Skeletal muscle tissue (tissue), 4 donors: Measurements from ENCODE around the gene TM4SF4. TPM values are rescaled to one million over a fixed set of nuclear protein-coding genes. Genes with fewer than 3 reads are reported as not detected.

ENCODE experiments used
- H3K27ac ChIP-seq: one replicate; pipeline ENCODE4 v1.7.0; 2013; ENCODE audit warnings: mild to moderate bottlenecking, low read depth, low read length, inconsistent platforms
- H3K27me3 ChIP-seq, 3 donors: one replicate each; pipeline ENCODE4 v1.7.0; 2013; ENCODE audit warnings: low read length in 3 of 3; ENCODE audit not compliant: control insufficient read depth in 3 of 3, insufficient read depth in 3 of 3
- H3K36me3 ChIP-seq, 3 donors: one replicate each; pipeline ENCODE4 v1.7.0; 2013; ENCODE audit warnings: low read length in 3 of 3; ENCODE audit not compliant: control insufficient read depth in 3 of 3, insufficient read depth in 3 of 3
- H3K4me1 ChIP-seq, 3 donors: one replicate each; pipeline ENCODE4 v1.7.0; 2013; ENCODE audit warnings: low read length in 3 of 3, mild to moderate bottlenecking in 3 of 3; ENCODE audit not compliant: control insufficient read depth in 3 of 3, insufficient read depth in 3 of 3
- H3K4me3 ChIP-seq, 3 donors: one replicate each; pipeline ENCODE4 v1.7.0; 2013; ENCODE audit warnings: low read length in 3 of 3
- H3K9ac ChIP-seq, 3 donors: one replicate each; pipeline ENCODE4 v1.7.0; 2013; ENCODE audit warnings: low read length in 3 of 3, mild to moderate bottlenecking in 3 of 3, moderate library complexity in 2 of 3, low read depth in 1 of 3
- H3K9me3 ChIP-seq, 3 donors: one replicate each; pipeline ENCODE4 v1.7.0; 2013; ENCODE audit warnings: low read length in 3 of 3; ENCODE audit not compliant: control insufficient read depth in 3 of 3
- total RNA-seq: library from RNA; depleted of rRNA; stranded (reverse); fragments of >200 nt; gene quantifications from one replicate; pipeline ENCODE4 v1.2.3, GENCODE V29; 2014
- donor health status: Osteomylitis.

The TM4SF4 gene, protein sequence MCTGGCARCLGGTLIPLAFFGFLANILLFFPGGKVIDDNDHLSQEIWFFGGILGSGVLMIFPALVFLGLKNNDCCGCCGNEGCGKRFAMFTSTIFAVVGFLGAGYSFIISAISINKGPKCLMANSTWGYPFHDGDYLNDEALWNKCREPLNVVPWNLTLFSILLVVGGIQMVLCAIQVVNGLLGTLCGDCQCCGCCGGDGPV
- total RNA-seq: not detected

DNA sequence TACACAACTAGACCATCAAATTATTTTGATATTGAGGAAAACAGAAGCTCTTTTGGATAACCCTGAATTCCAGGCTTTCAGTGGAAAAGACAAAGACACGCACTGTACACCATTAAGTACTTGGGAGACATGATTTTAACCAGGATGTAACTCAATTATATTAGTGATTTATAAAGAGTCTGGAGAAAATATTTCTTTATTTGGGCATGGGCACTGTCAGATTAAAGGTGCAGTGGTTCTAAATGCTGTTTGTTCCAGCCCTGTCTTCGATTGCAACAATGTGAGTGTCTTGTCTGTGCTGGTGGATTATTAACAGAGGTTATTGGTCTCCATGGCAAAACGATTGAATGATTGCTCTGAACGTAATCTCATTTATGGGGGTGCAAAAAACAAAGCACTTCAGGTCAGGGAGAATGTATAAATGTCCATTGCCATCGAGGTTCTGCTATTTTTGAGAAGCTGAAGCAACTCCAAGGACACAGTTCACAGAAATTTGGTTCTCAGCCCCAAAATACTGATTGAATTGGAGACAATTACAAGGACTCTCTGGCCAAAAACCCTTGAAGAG, at the start of gene TM4SF4:
Gene TM4SF4, plus strand, starts transcription at position 448 of the 568 bp plus-strand sequence. CDS start 181 bp downstream, outside the sequence.
- Histone ChIP-seq H3K27ac (peak within 1 kb of the TSS; percentile 54), H3K36me3 (no peaks in the 10 kb centered on the region), H3K4me3 (no peak within 1 kb of the TSS), H3K9ac (no peak within 1 kb of the TSS), H3K4me1 (peaks cover 21 to 41% (median 34%) of the 10 kb centered on the region in 3 donors), H3K27me3 (no peaks in the 10 kb centered on the region), H3K9me3 (no peaks in the 10 kb centered on the region)

DNA sequence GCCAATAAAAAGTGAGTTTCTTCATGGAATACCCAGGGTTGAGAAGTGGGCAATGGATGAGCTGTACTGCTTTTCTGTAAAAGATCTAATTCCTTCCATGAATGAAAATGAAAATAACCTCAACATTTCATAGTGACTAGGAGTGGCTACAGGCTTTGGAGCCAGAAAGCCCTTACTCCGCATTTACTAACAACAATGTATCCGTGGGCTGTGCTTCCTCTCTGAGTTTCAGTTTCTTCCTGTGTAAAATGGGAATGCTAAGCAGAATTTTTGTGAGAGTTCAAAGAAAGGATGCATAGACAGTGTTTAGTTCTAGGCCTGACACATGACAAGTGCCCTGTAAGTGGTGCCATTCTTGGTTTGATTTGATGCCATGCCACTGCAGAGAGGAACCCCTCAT, 49.6 kb upstream of the TM4SF4 start:
- no peaks in the 10 kb centered on the region for H3K36me3 ChIP-seq
- H3K27me3 ChIP-seq: no peaks in the 10 kb centered on the region
- no peak overlapping the region for H3K27ac ChIP-seq
- H3K4me3 ChIP-seq: no peak overlapping the region
- H3K9me3 ChIP-seq: no peaks in the 10 kb centered on the region
- H3K4me1 ChIP-seq: no peaks in the 10 kb centered on the region
- H3K9ac ChIP-seq: no peak overlapping the region

DNA sequence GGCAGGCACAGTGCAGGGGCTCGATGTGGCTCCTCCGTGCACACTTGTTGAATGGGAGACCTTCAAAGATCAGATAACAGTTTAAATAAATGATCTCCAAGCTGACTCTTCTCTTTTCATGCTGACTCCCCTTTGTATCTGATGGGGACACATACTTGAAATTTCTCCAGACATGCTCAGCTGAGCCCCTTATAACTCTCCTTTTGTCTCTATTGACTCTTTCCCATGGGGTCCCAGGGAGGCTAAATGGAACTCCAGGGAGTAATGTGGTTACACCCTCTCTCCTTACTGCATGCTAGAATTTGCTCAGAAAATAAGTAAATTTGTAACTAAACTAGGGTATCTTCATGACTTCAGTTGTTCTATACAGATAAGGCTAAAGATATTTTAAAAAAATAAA, 48.2 kb upstream of the TM4SF4 start:
- Histone ChIP-seq H3K4me1 (no peaks in the 10 kb centered on the region), H3K4me3 (no peak overlapping the region), H3K9me3 (no peaks in the 10 kb centered on the region), H3K9ac (no peak overlapping the region), H3K27me3 (no peaks in the 10 kb centered on the region), H3K36me3 (no peaks in the 10 kb centered on the region), H3K27ac (no peak overlapping the region)

DNA sequence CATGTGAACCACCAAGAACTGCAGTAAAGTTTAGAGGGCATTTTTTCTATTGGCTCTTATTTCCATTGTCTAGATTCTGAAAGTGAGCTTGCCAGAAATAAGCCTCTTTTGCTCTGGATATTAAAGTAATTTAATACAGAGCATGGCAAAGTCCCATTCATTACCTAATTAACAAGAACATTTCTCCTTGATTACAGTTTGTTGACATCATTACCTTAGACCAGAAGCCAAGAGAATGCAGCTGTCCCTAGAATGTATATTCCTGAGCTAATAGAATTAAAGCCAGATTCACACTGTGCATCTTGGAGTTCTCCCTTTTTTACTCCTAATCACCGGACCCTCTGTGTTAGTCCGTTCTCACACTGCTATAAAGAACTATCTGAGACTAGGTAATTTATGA, 46.4 kb upstream of the TM4SF4 start:
- H3K27ac ChIP-seq: no peak overlapping the region
- no peaks in the 10 kb centered on the region for H3K27me3 ChIP-seq
- H3K4me3 ChIP-seq: no peak overlapping the region
- H3K9me3 ChIP-seq: no peaks in the 10 kb centered on the region
- H3K4me1 ChIP-seq: no peaks in the 10 kb centered on the region
- no peaks in the 10 kb centered on the region for H3K36me3 ChIP-seq
- H3K9ac ChIP-seq: no peak overlapping the region

DNA sequence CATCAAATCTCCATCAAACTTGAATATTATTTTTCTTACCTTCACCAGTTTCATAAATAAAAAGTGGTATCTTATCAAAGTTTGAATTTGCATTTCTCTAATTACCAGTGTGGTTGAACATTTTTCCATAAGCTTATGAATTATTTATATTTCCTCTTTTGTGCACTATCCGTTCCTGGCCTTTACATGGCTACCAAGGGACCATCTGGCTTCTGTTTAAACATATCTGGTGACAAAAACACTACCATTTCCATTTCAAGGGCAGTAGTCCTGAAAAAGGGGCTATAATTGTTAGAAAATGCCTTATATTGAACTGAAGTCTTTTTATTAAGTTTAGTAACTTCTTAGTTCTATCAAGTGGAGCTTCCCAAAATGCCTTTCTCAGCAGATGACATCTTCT, 44.3 kb upstream of the TM4SF4 start:
- no peaks in the 10 kb centered on the region for H3K36me3 ChIP-seq
- H3K4me3 ChIP-seq: no peak overlapping the region
- H3K9me3 ChIP-seq: no peaks in the 10 kb centered on the region
- H3K4me1 ChIP-seq: no peaks in the 10 kb centered on the region
- no peak overlapping the region for H3K9ac ChIP-seq
- H3K27ac ChIP-seq: no peak overlapping the region
- H3K27me3 ChIP-seq: no peaks in the 10 kb centered on the region

DNA sequence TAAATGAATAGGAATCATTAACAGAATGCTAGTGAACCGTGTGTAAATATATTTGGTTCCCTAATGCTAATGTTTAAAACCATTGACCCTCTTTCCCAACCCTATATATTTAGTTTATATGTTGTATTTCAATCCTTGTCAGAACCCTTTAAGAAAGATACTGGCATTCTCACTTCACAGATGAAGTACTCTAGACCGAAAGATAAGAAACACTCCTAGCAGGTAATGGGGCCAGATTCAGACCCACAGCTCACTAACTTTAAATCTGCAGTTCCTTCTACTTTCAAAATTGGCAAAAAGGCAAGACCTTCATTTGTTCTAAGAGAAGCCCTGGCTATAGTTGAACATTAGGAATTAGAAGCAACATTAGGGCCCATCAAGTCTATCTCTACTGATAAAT, 42.3 kb upstream of the TM4SF4 start:
- H3K4me1 ChIP-seq: no peaks in the 10 kb centered on the region
- H3K27me3 ChIP-seq: no peaks in the 10 kb centered on the region
- H3K27ac ChIP-seq: no peak overlapping the region

DNA sequence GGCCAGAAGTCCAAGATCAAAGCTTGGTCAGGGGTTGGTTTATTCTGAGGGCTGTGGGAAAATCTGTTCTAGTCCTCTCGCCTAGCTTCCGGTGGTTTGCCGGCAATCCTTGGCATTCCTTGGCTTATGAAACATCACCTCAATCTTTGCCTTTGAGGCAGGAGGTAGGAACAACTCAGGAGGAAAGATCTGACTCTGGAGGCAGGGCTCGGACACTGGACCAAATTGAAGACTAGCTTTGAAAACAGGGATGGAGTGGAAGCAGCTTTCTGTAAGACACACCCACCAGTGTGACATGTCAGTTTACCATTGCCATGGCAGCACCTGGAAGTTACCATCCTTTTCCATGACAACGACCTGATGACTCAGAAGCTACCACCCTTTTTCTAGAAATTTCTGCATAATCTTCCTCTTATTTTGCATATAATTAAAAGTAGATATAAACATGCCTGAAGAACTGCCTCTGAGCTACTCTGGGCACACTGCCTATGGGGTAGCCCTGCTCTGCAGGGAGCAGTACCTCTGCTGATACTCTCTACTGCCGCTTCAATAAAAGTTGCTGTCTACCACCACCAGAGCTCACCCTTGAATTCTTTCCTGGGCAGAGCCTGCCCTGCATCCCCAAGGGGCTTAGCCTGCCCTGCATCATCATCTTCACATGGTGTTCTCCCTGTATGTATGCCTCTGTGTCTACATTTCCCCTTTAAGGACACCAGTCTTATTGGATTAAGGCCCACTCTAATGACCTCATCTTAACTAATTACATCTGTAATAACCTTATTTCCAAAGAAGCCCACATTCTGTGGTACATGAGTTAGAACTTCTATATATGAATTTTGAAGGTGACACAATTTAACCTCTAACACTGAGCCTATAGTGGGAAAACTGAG, 38.3 kb upstream of the TM4SF4 start:
- Histone ChIP-seq H3K4me3 (no peak overlapping the region), H3K9me3 (no peaks in the 10 kb centered on the region), H3K4me1 (no peaks in the 10 kb centered on the region), H3K9ac (no peak overlapping the region), H3K36me3 (no peaks in the 10 kb centered on the region), H3K27me3 (no peaks in the 10 kb centered on the region), H3K27ac (no peak overlapping the region)

More for the DNA sequence above, 42.3 kb upstream of the TM4SF4 start:
- H3K9ac ChIP-seq: no peak overlapping the region
- no peaks in the 10 kb centered on the region for H3K9me3 ChIP-seq
- H3K4me3 ChIP-seq: no peak overlapping the region
- no peaks in the 10 kb centered on the region for H3K36me3 ChIP-seq

DNA sequence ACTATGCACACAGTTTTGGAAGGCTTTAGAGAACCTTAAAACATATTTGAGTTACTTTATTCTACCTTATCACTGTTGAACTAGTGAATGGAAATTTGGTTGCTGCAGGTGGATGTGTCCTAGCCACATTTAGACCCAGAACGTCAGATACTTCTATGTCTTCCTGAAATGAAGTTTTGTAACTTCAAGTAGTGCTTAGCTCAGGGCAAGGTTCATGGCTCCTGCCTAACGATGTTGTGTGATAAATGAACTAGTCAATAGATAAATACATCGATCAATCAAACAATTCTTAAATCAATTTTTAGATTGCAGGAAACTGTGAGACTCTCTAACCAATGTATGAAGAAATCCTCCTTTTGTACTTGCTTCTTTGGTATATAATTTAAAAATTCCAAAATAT, 37.2 kb upstream of the TM4SF4 start:
- Histone ChIP-seq H3K9ac (no peak overlapping the region), H3K4me1 (no peaks in the 10 kb centered on the region), H3K27me3 (no peaks in the 10 kb centered on the region), H3K36me3 (no peaks in the 10 kb centered on the region), H3K4me3 (no peak overlapping the region), H3K9me3 (no peaks in the 10 kb centered on the region), H3K27ac (no peak overlapping the region)

DNA sequence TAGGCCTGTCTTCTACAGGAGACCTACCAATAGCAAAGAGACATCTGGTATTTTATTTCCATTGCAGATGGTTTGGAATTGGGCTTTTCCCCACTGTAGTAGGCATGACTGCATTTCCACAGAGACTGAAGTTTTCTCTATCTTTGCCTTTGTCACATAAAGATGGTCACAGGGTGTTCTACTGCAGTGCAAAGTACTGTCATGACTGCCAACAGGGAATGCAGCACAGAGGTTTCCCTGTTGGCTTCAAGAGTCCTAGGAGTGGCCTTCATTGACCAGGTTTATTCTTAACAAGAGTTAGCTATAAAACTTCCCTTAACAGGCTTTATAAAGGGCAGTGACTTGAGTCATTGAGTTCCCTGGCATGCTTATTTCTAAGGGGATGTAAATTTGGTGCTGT, 36.8 kb upstream of the TM4SF4 start:
- Histone ChIP-seq H3K9me3 (no peaks in the 10 kb centered on the region), H3K27ac (no peak overlapping the region), H3K27me3 (no peaks in the 10 kb centered on the region), H3K4me1 (peaks cover 0 to 2% (median 0%) of the 10 kb centered on the region in 3 donors), H3K9ac (no peak overlapping the region), H3K36me3 (no peaks in the 10 kb centered on the region), H3K4me3 (no peak overlapping the region)

DNA sequence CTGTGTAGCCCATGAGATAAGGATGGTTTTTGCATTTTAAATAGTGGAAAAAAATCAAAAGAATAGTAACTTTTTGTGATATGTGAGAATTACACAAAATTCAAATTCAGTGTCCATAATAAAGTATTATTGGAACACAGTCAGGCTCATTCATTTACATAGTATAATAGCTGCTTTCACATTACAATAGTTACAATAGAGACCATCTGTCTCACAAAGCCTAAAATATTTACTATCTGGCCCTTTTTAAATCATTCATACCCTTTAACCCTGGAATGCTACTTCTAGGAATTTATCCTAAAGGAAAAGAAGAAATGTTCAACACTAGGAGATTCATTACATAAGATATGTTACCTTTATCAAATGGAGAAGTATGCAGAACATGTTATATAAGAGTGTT, 35.5 kb upstream of the TM4SF4 start:
- Histone ChIP-seq H3K9ac (no peak overlapping the region), H3K4me3 (no peak overlapping the region), H3K27me3 (no peaks in the 10 kb centered on the region), H3K4me1 (peaks cover 4 to 7% (median 4%) of the 10 kb centered on the region in 3 donors), H3K36me3 (no peaks in the 10 kb centered on the region), H3K9me3 (no peaks in the 10 kb centered on the region), H3K27ac (no peak overlapping the region)
